Spinal cord (tissue), 10 donors: ENCODE results near the gene BCL6B. TPM values are rescaled to one million over a fixed set of nuclear protein-coding genes. Genes with fewer than 3 reads are reported as not detected.

ENCODE experiments used
- DNase-seq, 6 donors: peaks; one replicate each; pipeline versions ENCODE4 v3.0.0 to v3.0.0-alpha.2; 2013 to 2015; ENCODE audit warnings: low spot score in 6 of 6, low read depth in 4 of 6
- H3K27ac ChIP-seq: one replicate; pipeline ENCODE4 v1.5.1; 2013; ENCODE audit warnings: low read depth, low read length, control low read depth
- H3K27me3 ChIP-seq: one replicate; pipeline ENCODE4 v1.6.1; 2013; ENCODE audit warnings: low read length; ENCODE audit not compliant: control insufficient read depth, insufficient read depth
- H3K36me3 ChIP-seq: one replicate; pipeline ENCODE4 v1.6.1; 2013; ENCODE audit warnings: low read length; ENCODE audit not compliant: control insufficient read depth, insufficient read depth
- H3K4me1 ChIP-seq: one replicate; pipeline ENCODE4 v1.6.1; 2013; ENCODE audit warnings: low read length; ENCODE audit not compliant: control insufficient read depth, insufficient read depth
- H3K4me3 ChIP-seq: one replicate; pipeline ENCODE4 v1.5.1; 2013; ENCODE audit warnings: low read depth, low read length, control low read depth
- H3K9me3 ChIP-seq: one replicate; pipeline ENCODE4 v1.6.1; 2013; ENCODE audit warnings: low read length; ENCODE audit not compliant: control insufficient read depth, insufficient read depth
- WGBS: methylation state at CpG from one replicate; pipeline ENCODE4 v1.1.5; 2013; ENCODE audit warnings: missing lambda C conversion rate; ENCODE audit not compliant: insufficient coverage; 5-methylcytosine and 5-hydroxymethylcytosine counted together
- polyA plus RNA-seq, 2 donors: library from polyadenylated mRNA; unstranded; fragments of 120-200 nt; gene quantifications; one replicate each; pipeline ENCODE4 v1.2.1, GENCODE V29; 2013; ENCODE audit not compliant: insufficient read length in 2 of 2
- total RNA-seq, 2 donors: library from RNA; depleted of rRNA in 1 of 2; stranded (reverse); fragments of 120-200 nt in 1 of 2; fragments of >200 nt in 1 of 2; gene quantifications; one replicate each; pipeline versions ENCODE4 v1.2.3 to v1.2.4, GENCODE V29; 2013 to 2014
- donor health status: healthy.

The BCL6B gene
- total and polyA plus RNA-seq, 4 donors, result 3.1 to 13.7 (median 7.0) TPM

GRCh38 chr17:7025245-7025644, 2.4 kb downstream of the BCL6B start:
- Histone ChIP-seq H3K4me1 (peaks cover 32% of the 10 kb centered on the region), H3K4me3 (no peak overlapping the region), H3K9me3 (no peaks in the 10 kb centered on the region), H3K36me3 (no peaks in the 10 kb centered on the region), H3K27ac (no peak overlapping the region), H3K27me3 (peaks cover 35% of the 10 kb centered on the region)
- DNase-seq, result no peak
- WGBS, result 100% methylated on average over 1 of the region's 1 CpG

DNA sequence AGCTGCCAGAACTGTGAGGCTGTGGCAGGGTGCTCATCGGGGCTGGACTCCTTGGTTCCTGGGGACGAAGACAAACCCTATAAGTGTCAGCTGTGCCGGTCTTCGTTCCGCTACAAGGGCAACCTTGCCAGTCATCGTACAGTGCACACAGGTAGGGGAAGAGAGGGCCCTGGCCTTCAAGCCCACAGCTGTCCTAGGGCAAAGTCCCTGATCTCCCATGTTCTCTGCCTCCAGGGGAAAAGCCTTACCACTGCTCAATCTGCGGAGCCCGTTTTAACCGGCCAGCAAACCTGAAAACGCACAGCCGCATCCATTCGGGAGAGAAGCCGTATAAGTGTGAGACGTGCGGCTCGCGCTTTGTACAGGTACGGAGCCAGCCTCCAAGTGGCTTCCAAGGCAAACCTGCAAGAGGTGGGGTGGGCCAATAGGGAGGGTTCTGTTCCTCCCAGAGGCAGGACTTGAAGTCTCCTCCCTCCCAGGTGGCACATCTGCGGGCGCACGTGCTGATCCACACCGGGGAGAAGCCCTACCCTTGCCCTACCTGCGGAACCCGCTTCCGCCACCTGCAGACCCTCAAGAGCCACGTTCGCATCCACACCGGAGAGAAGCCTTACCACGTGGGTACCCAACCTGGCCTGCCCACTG, 3.7 kb downstream of the BCL6B start:
- H3K27ac ChIP-seq, result no peak overlapping the region
- H3K9me3 ChIP-seq, result no peaks in the 10 kb centered on the region
- 95% methylated on average over 25 of the region's 29 CpGs for WGBS
- no peak for DNase-seq
- H3K36me3 ChIP-seq, result no peaks in the 10 kb centered on the region
- peaks cover 29% of the 10 kb centered on the region for H3K27me3 ChIP-seq
- H3K4me3 ChIP-seq, result no peak overlapping the region
- H3K4me1 ChIP-seq, result peaks cover 28% of the 10 kb centered on the region

GRCh38 chr17:7027335-7027734, 4.5 kb downstream of the BCL6B start:
- Histone ChIP-seq H3K27me3 (peaks cover 21% of the 10 kb centered on the region), H3K27ac (no peak overlapping the region)
- 72% methylated on average over 9 of the region's 13 CpGs for WGBS

GRCh38 chr17:7029096-7029495, 6.2 kb downstream of the BCL6B start:
- Histone ChIP-seq H3K27me3 (peaks cover 4% of the 10 kb centered on the region), H3K4me1 (peaks cover 4% of the 10 kb centered on the region), H3K4me3 (no peak overlapping the region), H3K9me3 (no peaks in the 10 kb centered on the region), H3K27ac (peak overlapping the region; percentile 12), H3K36me3 (no peaks in the 10 kb centered on the region)
- WGBS, result 100% methylated on average over 1 of the region's 3 CpGs
- no peak for DNase-seq

More at GRCh38 chr17:7027335-7027734, 4.5 kb downstream of the BCL6B start:
- H3K36me3 ChIP-seq, result no peaks in the 10 kb centered on the region
- peaks cover 20% of the 10 kb centered on the region for H3K4me1 ChIP-seq
- H3K9me3 ChIP-seq, result no peaks in the 10 kb centered on the region
- H3K4me3 ChIP-seq, result no peak overlapping the region
- DNase-seq, result no peak

- 89% methylated on average over 7 of the region's 8 CpGs for WGBS
These were observed 6.8 kb downstream of the BCL6B start for GRCh38 chr17:7029659-7030058.

GRCh38 chr17:7034955-7035590, 12.2 kb downstream of the BCL6B start:
- no peaks in the 10 kb centered on the region for H3K9me3 ChIP-seq
- peak overlapping the region; percentile 85 for H3K4me3 ChIP-seq
- no peaks in the 10 kb centered on the region for H3K36me3 ChIP-seq
- 4% methylated on average over 5 of the region's 7 CpGs for WGBS
- no peaks in the 10 kb centered on the region for H3K27me3 ChIP-seq
- H3K27ac ChIP-seq, result peak overlapping the region; percentile 81
- DNase-seq, result no peak
- peaks cover 29% of the 10 kb centered on the region for H3K4me1 ChIP-seq

More at GRCh38 chr17:7029659-7030058, 6.8 kb downstream of the BCL6B start:
- Histone ChIP-seq H3K9me3 (no peaks in the 10 kb centered on the region), H3K27me3 (no peaks in the 10 kb centered on the region), H3K36me3 (no peaks in the 10 kb centered on the region), H3K27ac (peak overlapping the region; percentile 11), H3K4me1 (no peaks in the 10 kb centered on the region), H3K4me3 (no peak overlapping the region)
- DNase-seq, result no peak

GRCh38 chr17:7035591-7036368, 12.9 kb downstream of the BCL6B start, which contains the start of gene SLC16A13:
Gene SLC16A13 (plus strand): TSS chr17:7036015. CDS start chr17:7036383, 368 bp downstream.
- DNase-seq, result peak in 5 of 6 donors; percentile 87 to 99 (median 93)
- WGBS, result under 1% methylated on average over 51 of the region's 52 CpGs
- peaks cover 29% of the 10 kb centered on the region for H3K4me1 ChIP-seq
- no peaks in the 10 kb centered on the region for H3K9me3 ChIP-seq
- peak within 1 kb of the TSS; percentile 85 for H3K4me3 ChIP-seq
- peak within 1 kb of the TSS; percentile 81 for H3K27ac ChIP-seq
- H3K36me3 ChIP-seq, result no peaks in the 10 kb centered on the region
- H3K27me3 ChIP-seq, result no peaks in the 10 kb centered on the region

DNA sequence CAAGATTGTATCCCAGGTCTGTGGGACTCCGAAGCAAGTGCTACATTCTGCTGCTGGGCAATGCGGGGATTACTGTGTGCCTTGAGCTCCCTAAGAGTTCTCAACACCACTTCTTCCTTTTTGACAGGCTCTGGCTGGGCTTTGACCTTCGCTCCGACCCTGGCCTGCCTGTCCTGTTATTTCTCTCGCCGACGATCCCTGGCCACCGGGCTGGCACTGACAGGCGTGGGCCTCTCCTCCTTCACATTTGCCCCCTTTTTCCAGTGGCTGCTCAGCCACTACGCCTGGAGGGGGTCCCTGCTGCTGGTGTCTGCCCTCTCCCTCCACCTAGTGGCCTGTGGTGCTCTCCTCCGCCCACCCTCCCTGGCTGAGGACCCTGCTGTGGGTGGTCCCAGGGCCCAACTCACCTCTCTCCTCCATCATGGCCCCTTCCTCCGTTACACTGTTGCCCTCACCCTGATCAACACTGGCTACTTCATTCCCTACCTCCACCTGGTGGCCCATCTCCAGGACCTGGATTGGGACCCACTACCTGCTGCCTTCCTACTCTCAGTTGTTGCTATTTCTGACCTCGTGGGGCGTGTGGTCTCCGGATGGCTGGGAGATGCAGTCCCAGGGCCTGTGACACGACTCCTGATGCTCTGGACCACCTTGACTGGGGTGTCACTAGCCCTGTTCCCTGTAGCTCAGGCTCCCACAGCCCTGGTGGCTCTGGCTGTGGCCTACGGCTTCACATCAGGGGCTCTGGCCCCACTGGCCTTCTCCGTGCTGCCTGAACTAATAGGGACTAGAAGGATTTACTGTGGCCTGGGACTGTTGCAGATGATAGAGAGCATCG, 15.4 kb downstream of the BCL6B start:
- DNase-seq, result no peak
- H3K4me3 ChIP-seq, result no peak overlapping the region
- 82% methylated on average over 19 of the region's 19 CpGs for WGBS
- no peaks in the 10 kb centered on the region for H3K9me3 ChIP-seq
- no peak overlapping the region for H3K27ac ChIP-seq
- no peaks in the 10 kb centered on the region for H3K36me3 ChIP-seq
- peaks cover 15% of the 10 kb centered on the region for H3K27me3 ChIP-seq
- peaks cover 47% of the 10 kb centered on the region for H3K4me1 ChIP-seq

- H3K9me3 ChIP-seq, result no peaks in the 10 kb centered on the region
- no peak for DNase-seq
- H3K27ac ChIP-seq, result no peak overlapping the region
- no peaks in the 10 kb centered on the region for H3K36me3 ChIP-seq
- no peak overlapping the region for H3K4me3 ChIP-seq
- peaks cover 31% of the 10 kb centered on the region for H3K27me3 ChIP-seq
- 86% methylated on average over 5 of the region's 5 CpGs for WGBS
- H3K4me1 ChIP-seq, result peaks cover 56% of the 10 kb centered on the region
These were observed 17.0 kb downstream of the BCL6B start for GRCh38 chr17:7039832-7040231.
